GM18499 (cell line): ENCODE measurements around the gene TBC1D4.

Source experiments
- ATAC-seq: cut with Tn5 transposase; IDR thresholded peaks from one replicate; pipeline ENCODE4 v1.9.1; 2021; ENCODE audit warnings: moderate number of reproducible peaks; ENCODE audit not compliant: insufficient read depth, unreplicated experiment

The TBC1D4 gene

GRCh38 chr13:75399168-75399878, 82.6 kb downstream of the TBC1D4 start:
- ATAC-seq, result no peak

GRCh38 chr13:75398072-75398471, 83.9 kb downstream of the TBC1D4 start:
- ATAC-seq, result no peak

DNA sequence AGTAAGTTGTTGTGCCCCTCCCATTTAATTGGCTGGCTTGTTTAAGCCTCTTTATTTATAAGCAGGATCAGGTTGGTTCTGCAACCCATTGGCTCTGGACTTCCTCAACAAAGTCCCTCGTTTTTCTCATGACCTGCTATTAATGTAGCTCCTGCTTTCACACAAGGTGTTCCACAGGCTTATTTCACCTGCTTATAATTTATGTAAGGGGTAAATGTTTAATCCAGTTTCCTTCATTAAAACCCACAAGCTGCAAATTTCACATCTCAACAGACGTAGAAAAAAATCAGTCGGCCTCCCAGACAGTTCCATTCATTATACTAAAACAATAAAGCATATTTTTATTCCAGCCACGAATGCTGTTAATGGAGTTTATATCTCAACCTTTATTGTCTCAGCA, 86.1 kb downstream of the TBC1D4 start:
- no peak for ATAC-seq

DNA sequence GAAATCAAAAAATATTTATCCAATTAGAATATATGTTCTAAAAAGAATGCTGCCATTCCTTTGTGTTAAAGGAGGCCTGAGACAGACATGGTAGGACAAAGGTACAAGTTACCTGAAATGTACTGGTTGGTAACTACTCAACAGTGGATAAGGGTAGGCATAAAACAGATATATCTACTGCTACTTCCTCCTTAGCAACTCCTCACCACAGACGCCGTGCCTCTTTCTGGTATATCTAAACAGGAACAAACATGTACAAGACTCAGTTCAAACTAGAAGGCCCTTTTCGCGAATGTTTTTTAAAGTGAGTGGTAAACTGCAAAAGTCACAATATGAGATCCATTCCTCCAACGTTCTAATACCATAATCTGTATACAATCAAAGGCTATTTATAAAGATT, 86.9 kb downstream of the TBC1D4 start:
- ATAC-seq, result no peak

GRCh38 chr13:75393839-75394520, 88.0 kb downstream of the TBC1D4 start:
- ATAC-seq, result no peak

- ATAC-seq, result no peak
Measured at GRCh38 chr13:75391432-75392100, 90.4 kb downstream of the TBC1D4 start.

DNA sequence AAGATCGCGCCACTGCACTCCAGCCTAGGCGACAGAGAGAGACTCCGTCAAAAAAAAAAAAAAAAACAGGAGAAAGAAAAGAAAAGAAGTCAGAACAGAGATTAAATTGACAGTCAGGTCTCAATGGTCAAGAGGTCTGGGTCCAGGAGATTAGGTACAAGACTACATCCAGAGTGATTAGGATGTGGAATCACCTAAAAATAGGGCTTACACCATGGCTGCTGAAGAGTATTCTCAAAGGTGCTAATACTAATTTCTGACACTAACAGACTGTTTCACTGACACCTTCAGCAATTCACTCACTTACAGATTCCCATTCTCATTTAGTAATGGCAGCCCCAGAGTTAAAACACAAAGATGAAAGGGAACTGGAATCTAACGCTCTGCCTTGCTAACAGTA, 91.7 kb downstream of the TBC1D4 start:
- ATAC-seq, result no peak

GRCh38 chr13:75385708-75386083, 96.3 kb downstream of the TBC1D4 start:
- ATAC-seq, result no peak

DNA sequence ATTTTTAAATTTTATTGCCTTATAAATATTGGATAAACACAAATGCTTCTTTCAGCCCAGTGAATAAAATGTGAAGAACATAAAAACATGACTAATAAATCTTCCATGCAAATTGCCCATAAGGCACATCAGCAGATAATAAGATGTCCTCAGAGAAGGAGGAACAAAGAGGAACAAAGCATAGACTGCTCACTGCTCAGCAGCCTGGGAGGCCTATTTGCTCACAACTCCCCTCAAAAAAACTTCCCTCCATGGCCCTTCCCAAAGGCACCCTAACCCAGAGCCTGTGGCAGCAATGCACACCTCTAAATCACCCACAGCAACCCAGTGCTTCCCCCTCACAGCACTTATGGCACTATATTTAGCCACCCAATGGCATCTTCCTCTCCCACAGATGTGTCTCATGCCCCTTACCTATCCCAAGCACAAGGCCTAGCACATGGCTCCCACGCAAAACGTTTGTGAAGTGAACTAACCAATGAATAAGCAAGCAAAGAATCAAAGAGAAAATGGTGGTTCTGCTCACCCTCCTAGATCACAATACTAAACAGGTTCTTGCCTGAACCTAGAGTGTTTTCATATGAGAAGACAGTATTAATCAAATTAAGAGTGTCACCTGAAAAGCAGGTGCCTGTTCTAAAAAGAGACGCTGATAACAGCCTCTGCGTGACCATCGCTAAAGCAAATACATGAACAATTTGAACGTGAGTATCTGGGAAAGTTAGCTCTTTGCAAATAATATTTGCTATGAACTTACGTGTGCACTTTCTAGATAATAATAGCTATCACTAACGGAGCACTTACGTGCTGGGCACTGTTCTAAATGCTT, 96.9 kb downstream of the TBC1D4 start:
- ATAC-seq, result no peak

GRCh38 chr13:75383064-75383715, 98.8 kb downstream of the TBC1D4 start:
- ATAC-seq, result no peak

- ATAC-seq, result no peak
Measured at GRCh38 chr13:75378301-75378700, 103.7 kb downstream of the TBC1D4 start.

DNA sequence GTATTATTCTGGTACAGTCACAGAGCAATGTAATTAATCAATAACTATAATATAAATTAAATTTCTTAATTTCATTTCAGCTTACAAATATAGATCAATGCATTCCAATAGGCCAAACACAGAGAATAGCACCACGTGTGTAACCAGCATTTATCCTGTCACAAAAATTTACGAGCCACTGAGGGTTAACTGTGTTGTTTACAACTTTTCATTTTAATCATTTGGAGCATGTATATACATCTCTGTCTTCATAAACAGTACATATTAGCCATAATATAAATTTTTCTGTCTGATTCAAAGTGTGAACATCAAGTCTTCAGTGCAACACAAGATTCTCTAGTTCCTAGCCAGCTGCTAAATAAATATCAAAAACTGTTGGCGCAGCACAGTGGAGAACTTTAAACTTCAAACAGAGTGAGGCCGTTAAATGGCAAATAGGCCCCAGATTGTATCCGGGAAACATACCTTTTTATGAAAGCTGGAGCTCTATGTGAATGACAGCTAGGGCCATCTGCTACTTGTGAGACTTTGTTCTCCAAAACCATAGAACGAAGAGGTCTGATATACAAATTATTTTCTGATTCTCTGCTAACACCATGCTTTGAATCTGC, 105.1 kb downstream of the TBC1D4 start:
- ATAC-seq, result no peak

GRCh38 chr13:75375329-75375728, 106.6 kb downstream of the TBC1D4 start:
- ATAC-seq, result no peak

DNA sequence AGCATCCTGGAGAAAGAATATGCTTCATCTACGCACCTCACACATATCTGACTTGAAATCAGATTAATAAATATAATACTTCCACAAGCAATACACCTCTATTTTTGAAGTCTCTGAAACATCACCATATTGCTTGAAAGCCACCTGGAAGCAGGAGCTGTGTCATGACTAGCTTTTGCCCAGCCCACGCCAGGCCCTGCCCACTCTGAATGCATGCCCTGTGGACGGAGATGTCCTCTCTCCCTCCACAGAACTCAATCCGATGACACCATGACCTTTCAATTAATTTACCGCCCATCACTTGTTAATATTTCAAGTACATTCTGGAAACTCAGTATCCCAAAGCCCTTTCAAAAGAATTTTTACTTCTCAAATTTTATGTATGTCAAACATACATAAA, 108.0 kb downstream of the TBC1D4 start:
- no peak for ATAC-seq

DNA sequence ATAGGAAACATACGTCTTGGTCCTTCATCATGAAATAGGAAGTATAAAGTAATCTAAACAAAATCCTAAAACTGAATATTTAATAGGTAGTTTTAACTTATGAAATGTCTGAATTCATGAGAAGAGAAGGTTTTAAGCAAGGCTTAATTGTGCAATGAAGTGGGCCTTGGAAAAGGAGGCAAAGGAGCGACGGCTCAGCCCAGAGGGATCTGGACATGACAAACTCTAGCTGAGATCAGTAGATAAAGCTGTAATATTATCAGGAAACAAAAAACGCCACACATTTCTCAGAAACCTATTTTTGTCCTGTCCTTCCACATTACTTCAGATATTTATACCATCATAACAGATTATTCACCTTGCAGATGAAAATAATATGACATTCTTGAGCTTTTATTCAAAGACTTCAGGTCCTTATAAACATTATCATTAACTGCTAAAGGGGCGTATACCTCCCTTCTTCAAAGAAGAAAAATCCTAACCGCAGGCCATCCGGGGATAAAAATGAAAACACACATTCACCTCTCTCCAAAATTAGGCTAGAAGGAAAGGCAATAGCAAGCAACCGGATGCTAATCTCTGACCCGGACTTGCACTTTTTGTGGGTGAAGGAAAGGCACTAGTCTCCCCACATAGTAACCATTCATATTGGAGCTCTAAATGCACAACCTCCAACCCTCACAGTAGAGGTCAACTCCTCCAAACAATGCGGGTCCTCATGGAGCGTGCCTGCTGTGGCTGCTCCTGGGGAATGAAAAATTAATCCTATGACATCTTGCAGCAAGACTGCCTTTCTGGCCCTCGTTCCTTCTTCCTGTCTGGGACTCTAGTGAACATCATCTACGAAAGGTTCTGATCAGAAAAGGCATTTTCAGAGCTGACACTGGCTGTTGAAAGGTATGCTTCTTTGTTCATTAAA, 108.8 kb downstream of the TBC1D4 start:
- ATAC-seq, result no peak

DNA sequence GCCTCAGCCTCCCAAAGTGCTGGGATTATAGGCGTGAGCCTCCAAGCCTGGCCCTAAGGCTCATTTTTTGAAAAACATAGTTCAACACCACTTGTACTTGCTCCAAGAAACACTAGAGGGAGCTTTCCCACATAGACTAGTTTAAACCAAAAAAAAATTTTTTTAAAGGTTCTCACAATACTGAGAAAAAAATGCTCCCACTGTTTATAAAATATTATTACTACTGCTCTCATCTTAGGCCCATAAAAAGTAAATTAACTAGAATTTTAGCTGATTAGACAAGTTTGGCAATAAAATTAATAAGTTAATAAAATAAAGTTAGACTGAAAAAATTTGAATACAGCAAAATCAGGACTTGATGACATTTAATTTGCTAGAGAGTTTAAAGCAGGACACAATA, 109.5 kb downstream of the TBC1D4 start:
- peak; percentile 66 for ATAC-seq

- ATAC-seq, result no peak
Measured at GRCh38 chr13:75371203-75371602, 110.8 kb downstream of the TBC1D4 start.

DNA sequence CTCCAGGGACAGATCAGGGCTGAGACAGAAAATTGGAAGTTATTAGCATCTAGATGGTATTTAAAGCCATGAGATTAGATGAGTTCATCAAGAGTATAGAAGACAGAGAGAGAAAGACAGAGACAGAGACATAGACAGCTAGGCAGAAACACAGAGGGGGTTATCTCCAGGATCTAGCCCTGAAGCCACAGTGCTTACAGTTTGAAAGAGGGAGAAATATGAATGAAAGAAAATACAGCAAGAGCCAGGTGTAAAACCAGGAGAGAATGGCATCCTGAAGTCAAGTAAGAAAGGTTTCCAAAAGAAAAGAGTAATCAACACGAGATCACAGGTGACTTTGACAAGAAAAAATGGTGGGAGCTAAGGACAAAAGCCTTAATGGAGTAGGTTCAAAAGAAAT, 111.2 kb downstream of the TBC1D4 start:
- no peak for ATAC-seq

- ATAC-seq, result no peak
Measured at GRCh38 chr13:75369981-75370380, 112.0 kb downstream of the TBC1D4 start.
